Inflammatory macrophage (primary cell): ENCODE data around the gene CX3CR1.
"Not testable (repeated sequence)": the region's sequence is repeated elsewhere in the genome, so short reads cannot be mapped to it uniquely, and the experiment has no call there.

Experiments used
- DNase-seq, 2 donors: peaks; one replicate each; pipeline ENCODE4 v3.0.0-alpha.2; 2020 to 2022

CX3CR1 gene

GRCh38 chr3:39264053-39264452 lies 15.8 kb downstream of the CX3CR1 start:
- no peak for DNase-seq

GRCh38 chr3:39263576-39263975 lies 16.3 kb downstream of the CX3CR1 start:
- no peak for DNase-seq

- peak; percentile 22 to 56 for DNase-seq
These were observed 17.0 kb downstream of the CX3CR1 start for GRCh38 chr3:39262846-39263245.

- DNase-seq, result no peak
These were observed 18.1 kb downstream of the CX3CR1 start for GRCh38 chr3:39261726-39262125.

GRCh38 chr3:39260957-39261356 lies 18.9 kb downstream of the CX3CR1 start:
- peak; percentile 97 to 98 for DNase-seq

- no peak for DNase-seq
These were observed 19.5 kb downstream of the CX3CR1 start for GRCh38 chr3:39260318-39260717.

- peak; percentile 81 to 93 for DNase-seq
These were observed 24.1 kb downstream of the CX3CR1 start for GRCh38 chr3:39255503-39256325.

- DNase-seq, result no peak
These were observed 24.9 kb downstream of the CX3CR1 start for GRCh38 chr3:39254806-39255449.

GRCh38 chr3:39251576-39251975 lies 28.3 kb downstream of the CX3CR1 start:
- DNase-seq, result no peak

GRCh38 chr3:39250116-39250747 lies 29.6 kb downstream of the CX3CR1 start:
- peak; percentile 83 to 88 for DNase-seq

- no peak for DNase-seq
These were observed 30.3 kb downstream of the CX3CR1 start for GRCh38 chr3:39249453-39250115.

GRCh38 chr3:39241561-39241960 lies 38.3 kb downstream of the CX3CR1 start:
- DNase-seq, result peak; percentile 68 to 75

- no peak for DNase-seq
These were observed 42.8 kb downstream of the CX3CR1 start for GRCh38 chr3:39237027-39237426.

- no peak for DNase-seq
These were observed 45.2 kb downstream of the CX3CR1 start for GRCh38 chr3:39234651-39235050.

- no peak for DNase-seq
These were observed 47.0 kb downstream of the CX3CR1 start for GRCh38 chr3:39232859-39233258.

- no peak for DNase-seq
These were observed 49.4 kb downstream of the CX3CR1 start for GRCh38 chr3:39230453-39230852.

- DNase-seq, result no peak
These were observed 51.3 kb downstream of the CX3CR1 start for GRCh38 chr3:39228496-39228895.

- DNase-seq, result not testable (repeated sequence)
These were observed 52.2 kb downstream of the CX3CR1 start for GRCh38 chr3:39227596-39227995.

GRCh38 chr3:39226106-39226741 lies 53.6 kb downstream of the CX3CR1 start:
- no peak for DNase-seq

- no peak for DNase-seq
These were observed 55.5 kb downstream of the CX3CR1 start for GRCh38 chr3:39224288-39224687.

GRCh38 chr3:39222939-39223338 lies 56.9 kb downstream of the CX3CR1 start:
- no peak for DNase-seq

- no peak for DNase-seq
These were observed 57.4 kb downstream of the CX3CR1 start for GRCh38 chr3:39222462-39222861.

- DNase-seq, result no peak
These were observed 58.7 kb downstream of the CX3CR1 start for GRCh38 chr3:39221141-39221530.
